Neural progenitor cell (in vitro differentiated cells): ENCODE data around the gene PDE5A. TPM values are rescaled to one million over a fixed set of nuclear protein-coding genes. Genes with fewer than 3 reads are reported as not detected.

Experiments used
- DNase-seq: peaks from one replicate; pipeline ENCODE4 v3.0.0-alpha.2; 2016; ENCODE audit warnings: low spot score
- H2AFZ ChIP-seq: fragments of 200-600 bp; sonication (generic); replicated peaks from 2 replicates; pipeline ENCODE4 v1.6.1; 2016; ENCODE audit warnings: antibody characterized with exemption
- H3F3A ChIP-seq: fragments of 200-600 bp; sonication (generic); 2 replicates; pipeline ENCODE4 v1.6.1; 2016; ENCODE audit warnings: antibody characterized with exemption, low read depth
- H3K27ac ChIP-seq: fragments of 200-600 bp; sonication (generic); 2 replicates; pipeline ENCODE4 v1.5.1; 2016; ENCODE audit warnings: mild to moderate bottlenecking
- H3K27me3 ChIP-seq: fragments of 200-600 bp; sonication (generic); 2 replicates; pipeline ENCODE4 v1.6.1; 2016; ENCODE audit warnings: mild to moderate bottlenecking, moderate library complexity
- H3K36me3 ChIP-seq: fragments of 200-600 bp; sonication (generic); 2 replicates; pipeline ENCODE4 v1.5.1; 2016
- H3K4me1 ChIP-seq: fragments of 200-600 bp; sonication (generic); 2 replicates; pipeline ENCODE4 v1.6.1; 2016; ENCODE audit warnings: mixed run types
- H3K4me2 ChIP-seq: fragments of 200-600 bp; sonication (generic); 2 replicates; pipeline ENCODE4 v1.6.1; 2016
- H3K4me3 ChIP-seq: fragments of 200-600 bp; sonication (generic); 2 replicates; pipeline ENCODE4 v1.5.1; 2016
- H3K79me2 ChIP-seq: fragments of 200-600 bp; sonication (generic); 2 replicates; pipeline ENCODE4 v1.6.1; 2016; ENCODE audit warnings: low read depth
- H3K9ac ChIP-seq: fragments of 200-600 bp; sonication (generic); 2 replicates; pipeline ENCODE4 v1.6.1; 2016
- H3K9me3 ChIP-seq: fragments of 200-600 bp; sonication (generic); 2 replicates; pipeline ENCODE4 v1.5.1; 2016; ENCODE audit warnings: low read depth
- H4K20me1 ChIP-seq: fragments of 200-600 bp; sonication (generic); 2 replicates; pipeline ENCODE4 v1.6.1; 2016; ENCODE audit warnings: low read depth
- H3K27ac Mint-ChIP-seq: 3 replicates; pipeline ENCODE4 v1.8.0; 2021; ENCODE audit warnings: mixed read lengths
- H3K27me3 Mint-ChIP-seq: 2 replicates; pipeline ENCODE4 v1.8.0; 2022; ENCODE audit warnings: low read depth, mild to moderate bottlenecking, inconsistent platforms, moderate library complexity, mixed read lengths; ENCODE audit not compliant: insufficient read depth
- H3K36me3 Mint-ChIP-seq: 3 replicates; pipeline ENCODE4 v1.8.0; 2021; ENCODE audit warnings: mixed read lengths
- H3K4me1 Mint-ChIP-seq: 3 replicates; pipeline ENCODE4 v1.8.0; 2021; ENCODE audit warnings: mixed read lengths
- H3K4me3 Mint-ChIP-seq: 3 replicates; pipeline ENCODE4 v1.8.0; 2021; ENCODE audit warnings: mild to moderate bottlenecking, moderate library complexity, mixed read lengths
- H3K9me3 Mint-ChIP-seq: 3 replicates; pipeline ENCODE4 v1.8.0; 2020; ENCODE audit warnings: mixed read lengths
- EZH2 ChIP-seq: fragments of 200-600 bp; sonication (generic); IDR thresholded peaks from 2 replicates; pipeline ENCODE4 v1.6.1; 2017; ENCODE audit warnings: antibody characterized with exemption, mild to moderate bottlenecking, moderate library complexity
- EZH2phosphoT487 ChIP-seq: fragments of 200-600 bp; sonication (generic); IDR thresholded peaks from 2 replicates; pipeline ENCODE4 v1.6.1; 2017; ENCODE audit warnings: antibody characterized with exemption
- total RNA-seq: library from RNA; depleted of rRNA; stranded (reverse); fragments of >200 nt; gene quantifications from 2 replicates; pipeline ENCODE4 v1.2.3, GENCODE V29; 2015; ENCODE audit warnings: low replicate concordance
- TF ChIP-seq, protein P1 (sequence below): fragments of 200-600 bp; sonication (generic); IDR thresholded peaks from 2 replicates; pipeline ENCODE4 v1.5.1; 2017; ENCODE audit warnings: antibody characterized with exemption, mild to moderate bottlenecking

PDE5A gene
- total RNA-seq, 1 donor from 2014 or later, result 32.4 TPM

GRCh38 chr4:119593698-119594097 is 34.9 kb downstream of the PDE5A start:
- peaks cover 4% of the 10 kb centered on the region for H3K4me1 ChIP-seq
- no peaks in the 10 kb centered on the region for H3K9me3 ChIP-seq
- Mint-ChIP-seq H3K36me3 (peaks cover 18% of the 10 kb centered on the region), H3K4me1 (no peaks in the 10 kb centered on the region), H3K27ac (no peak overlapping the region), H3K4me3 (no peak overlapping the region), H3K27me3 (no peaks in the 10 kb centered on the region), H3K9me3 (peaks cover 5% of the 10 kb centered on the region)
- H3K79me2 ChIP-seq, result peaks cover 5% of the 10 kb centered on the region
- TF ChIP-seq EZH2phosphoT487, result no peak
- no peak for TF ChIP-seq EZH2
- TF ChIP-seq, protein P1, sequence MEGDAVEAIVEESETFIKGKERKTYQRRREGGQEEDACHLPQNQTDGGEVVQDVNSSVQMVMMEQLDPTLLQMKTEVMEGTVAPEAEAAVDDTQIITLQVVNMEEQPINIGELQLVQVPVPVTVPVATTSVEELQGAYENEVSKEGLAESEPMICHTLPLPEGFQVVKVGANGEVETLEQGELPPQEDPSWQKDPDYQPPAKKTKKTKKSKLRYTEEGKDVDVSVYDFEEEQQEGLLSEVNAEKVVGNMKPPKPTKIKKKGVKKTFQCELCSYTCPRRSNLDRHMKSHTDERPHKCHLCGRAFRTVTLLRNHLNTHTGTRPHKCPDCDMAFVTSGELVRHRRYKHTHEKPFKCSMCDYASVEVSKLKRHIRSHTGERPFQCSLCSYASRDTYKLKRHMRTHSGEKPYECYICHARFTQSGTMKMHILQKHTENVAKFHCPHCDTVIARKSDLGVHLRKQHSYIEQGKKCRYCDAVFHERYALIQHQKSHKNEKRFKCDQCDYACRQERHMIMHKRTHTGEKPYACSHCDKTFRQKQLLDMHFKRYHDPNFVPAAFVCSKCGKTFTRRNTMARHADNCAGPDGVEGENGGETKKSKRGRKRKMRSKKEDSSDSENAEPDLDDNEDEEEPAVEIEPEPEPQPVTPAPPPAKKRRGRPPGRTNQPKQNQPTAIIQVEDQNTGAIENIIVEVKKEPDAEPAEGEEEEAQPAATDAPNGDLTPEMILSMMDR, result no peak
- no peak overlapping the region for H3K4me3 ChIP-seq
- H3K36me3 ChIP-seq, result no peaks in the 10 kb centered on the region
- no peak overlapping the region for H3K27ac ChIP-seq
- H4K20me1 ChIP-seq, result no peaks in the 10 kb centered on the region
- no peaks in the 10 kb centered on the region for H3K27me3 ChIP-seq
- no peak for DNase-seq
- H3F3A ChIP-seq, result no peaks in the 10 kb centered on the region
- no peak overlapping the region for H2AFZ ChIP-seq
- no peak overlapping the region for H3K9ac ChIP-seq
- no peak overlapping the region for H3K4me2 ChIP-seq

DNA sequence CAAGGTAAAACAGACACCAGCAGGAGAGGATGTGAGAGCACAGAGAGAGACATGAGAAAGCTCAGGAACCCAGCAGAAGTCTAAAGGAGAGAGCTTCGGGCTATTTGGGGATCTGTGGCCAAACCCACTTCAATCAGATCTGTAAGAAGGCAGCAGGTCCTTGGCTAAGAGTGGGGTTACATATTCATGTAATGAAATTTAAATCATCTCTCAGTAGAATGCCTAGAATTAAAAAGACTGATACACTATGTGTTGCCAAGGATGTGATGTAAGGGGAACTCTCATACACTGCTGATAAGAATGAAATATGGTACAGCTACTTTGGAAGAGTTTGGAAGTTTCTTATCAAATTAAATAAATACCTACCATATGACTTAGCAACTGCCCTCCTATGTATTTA is 35.8 kb downstream of the PDE5A start:
- no peaks in the 10 kb centered on the region for H3K27me3 ChIP-seq
- H3K9ac ChIP-seq, result no peak overlapping the region
- no peak overlapping the region for H2AFZ ChIP-seq
- no peak for DNase-seq
- H3K4me2 ChIP-seq, result no peak overlapping the region
- H3K27ac ChIP-seq, result no peak overlapping the region
- no peaks in the 10 kb centered on the region for H3K9me3 ChIP-seq
- H3K9me3 Mint-ChIP-seq, result no peaks in the 10 kb centered on the region
- H3K4me3 ChIP-seq, result no peak overlapping the region
- no peaks in the 10 kb centered on the region for H3K27me3 Mint-ChIP-seq
- H3K27ac Mint-ChIP-seq, result no peak overlapping the region
- H4K20me1 ChIP-seq, result no peaks in the 10 kb centered on the region
- H3K4me3 Mint-ChIP-seq, result no peak overlapping the region
- no peaks in the 10 kb centered on the region for H3K4me1 Mint-ChIP-seq
- TF ChIP-seq EZH2phosphoT487, result no peak
- TF ChIP-seq, protein P1, result no peak
- TF ChIP-seq EZH2, result no peak
- H3K36me3 ChIP-seq, result no peaks in the 10 kb centered on the region
- H3F3A ChIP-seq, result no peaks in the 10 kb centered on the region
- peaks cover 4% of the 10 kb centered on the region for H3K4me1 ChIP-seq
- peaks cover 12% of the 10 kb centered on the region for H3K36me3 Mint-ChIP-seq
- H3K79me2 ChIP-seq, result no peaks in the 10 kb centered on the region

- Histone ChIP-seq H2AFZ (no peak overlapping the region), H3K79me2 (peaks cover 3% of the 10 kb centered on the region), H4K20me1 (no peaks in the 10 kb centered on the region), H3K9me3 (no peaks in the 10 kb centered on the region), H3K4me1 (peaks cover 4% of the 10 kb centered on the region), H3K9ac (no peak overlapping the region), H3K27ac (no peak overlapping the region), H3K36me3 (no peaks in the 10 kb centered on the region), H3K27me3 (no peaks in the 10 kb centered on the region), H3K4me3 (no peak overlapping the region), H3F3A (no peaks in the 10 kb centered on the region), H3K4me2 (no peak overlapping the region)
- Mint-ChIP-seq H3K9me3 (no peaks in the 10 kb centered on the region), H3K27me3 (peaks cover 3% of the 10 kb centered on the region), H3K4me3 (no peak overlapping the region), H3K27ac (no peak overlapping the region), H3K4me1 (no peaks in the 10 kb centered on the region), H3K36me3 (peaks cover 11% of the 10 kb centered on the region)
- no peak for DNase-seq
- TF ChIP-seq EZH2phosphoT487, result no peak
- TF ChIP-seq, protein P1, result no peak
Measured at GRCh38 chr4:119589165-119589564, 39.4 kb downstream of the PDE5A start.

GRCh38 chr4:119587796-119588195 is 40.8 kb downstream of the PDE5A start:
- no peaks in the 10 kb centered on the region for H3K27me3 ChIP-seq
- no peak for DNase-seq
- H3K9me3 ChIP-seq, result no peaks in the 10 kb centered on the region
- H3K27ac ChIP-seq, result no peak overlapping the region
- no peaks in the 10 kb centered on the region for H3K36me3 ChIP-seq
- Mint-ChIP-seq H3K36me3 (peaks cover 8% of the 10 kb centered on the region), H3K27me3 (peaks cover 4% of the 10 kb centered on the region), H3K9me3 (no peaks in the 10 kb centered on the region), H3K4me3 (no peak overlapping the region), H3K27ac (no peak overlapping the region), H3K4me1 (no peaks in the 10 kb centered on the region)
- H3K4me1 ChIP-seq, result peaks cover 4% of the 10 kb centered on the region
- H2AFZ ChIP-seq, result no peak overlapping the region
- peaks cover 3% of the 10 kb centered on the region for H3K79me2 ChIP-seq
- H3K4me2 ChIP-seq, result no peak overlapping the region
- H3F3A ChIP-seq, result no peaks in the 10 kb centered on the region
- no peaks in the 10 kb centered on the region for H4K20me1 ChIP-seq
- no peak overlapping the region for H3K9ac ChIP-seq
- TF ChIP-seq, protein P1, result no peak
- TF ChIP-seq EZH2phosphoT487, result no peak
- no peak for TF ChIP-seq EZH2
- no peak overlapping the region for H3K4me3 ChIP-seq
